Trophoblast cell (in vitro differentiated cells and primary cell): ENCODE data around the gene BRD3.

Source experiments
- DNase-seq, 2 donors: peaks; one replicate each; pipeline ENCODE4 v3.0.0-alpha.2; 2016
- H2AFZ ChIP-seq: 2 replicates; pipeline ENCODE4 v1.6.1; 2013; ENCODE audit warnings: low read length, moderate library complexity, mild to moderate bottlenecking; ENCODE audit not compliant: insufficient read depth, poor library complexity
- H2AK5ac ChIP-seq: 2 replicates; pipeline ENCODE4 v1.6.1; 2013; ENCODE audit warnings: mild to moderate bottlenecking, low read length
- H2BK120ac ChIP-seq: 2 replicates; pipeline ENCODE4 v1.6.1; 2013; ENCODE audit warnings: low read length, mild to moderate bottlenecking, moderate library complexity; ENCODE audit not compliant: insufficient read depth, poor library complexity
- H2BK12ac ChIP-seq: 2 replicates; pipeline ENCODE4 v1.6.1; 2013; ENCODE audit warnings: mild to moderate bottlenecking, low read length, moderate library complexity
- H2BK5ac ChIP-seq: 2 replicates; pipeline ENCODE4 v1.6.1; 2013; ENCODE audit warnings: low read length, low read depth, moderate library complexity, mild to moderate bottlenecking; ENCODE audit not compliant: poor library complexity
- H3K14ac ChIP-seq: 2 replicates; pipeline ENCODE4 v1.6.1; 2013; ENCODE audit warnings: mild to moderate bottlenecking, low read length
- H3K18ac ChIP-seq: 2 replicates; pipeline ENCODE4 v1.6.1; 2013; ENCODE audit warnings: mild to moderate bottlenecking, low read length
- H3K23ac ChIP-seq: 2 replicates; pipeline ENCODE4 v1.6.1; 2013; ENCODE audit warnings: low read length
- H3K27ac ChIP-seq: 2 replicates; pipeline ENCODE4 v1.5.1; 2013; ENCODE audit warnings: low read depth, mild to moderate bottlenecking, inconsistent platforms, low read length, moderate library complexity
- H3K27me3 ChIP-seq: 2 replicates; pipeline ENCODE4 v1.6.1; 2013; ENCODE audit warnings: inconsistent platforms, mild to moderate bottlenecking, low read length, moderate library complexity; ENCODE audit not compliant: insufficient read depth
- H3K36me3 ChIP-seq, 2 experiments: 1 replicate in 1 of 2; 2 replicates in 1 of 2; pipeline ENCODE4 v1.6.1; 2013; ENCODE audit warnings: low read length in 2 of 2, mild to moderate bottlenecking in 2 of 2, moderate library complexity in 1 of 2; ENCODE audit not compliant: insufficient read depth in 2 of 2, control insufficient read depth in 1 of 2
- H3K4ac ChIP-seq: 2 replicates; pipeline ENCODE4 v1.6.1; 2013; ENCODE audit warnings: low read depth, mild to moderate bottlenecking, low read length, moderate library complexity
- H3K4me1 ChIP-seq, 2 experiments: 1 replicate in 1 of 2; 2 replicates in 1 of 2; pipeline ENCODE4 v1.6.1; 2013; ENCODE audit warnings: low read length in 2 of 2, mild to moderate bottlenecking in 2 of 2, moderate library complexity in 1 of 2; ENCODE audit not compliant: insufficient read depth in 2 of 2, control insufficient read depth in 1 of 2
- H3K4me2 ChIP-seq: 2 replicates; pipeline ENCODE4 v1.6.1; 2013; ENCODE audit warnings: inconsistent platforms, mild to moderate bottlenecking, low read length, moderate library complexity
- H3K4me3 ChIP-seq: 2 replicates; pipeline ENCODE4 v1.5.1; 2013; ENCODE audit warnings: mild to moderate bottlenecking, low read depth, low read length, inconsistent platforms
- H3K79me1 ChIP-seq: one replicate; pipeline ENCODE4 v1.6.1; 2013; ENCODE audit warnings: low read length
- H3K79me2 ChIP-seq: 2 replicates; pipeline ENCODE4 v1.6.1; 2013; ENCODE audit warnings: low read length, mild to moderate bottlenecking; ENCODE audit not compliant: control insufficient read depth, insufficient read depth, poor library complexity
- H3K9ac ChIP-seq: 2 replicates; pipeline ENCODE4 v1.6.1; 2013; ENCODE audit warnings: mild to moderate bottlenecking, low read length
- H3K9me3 ChIP-seq: 2 replicates; pipeline ENCODE4 v1.6.1; 2013; ENCODE audit warnings: low read depth, mild to moderate bottlenecking, control low read depth, inconsistent platforms, low read length; ENCODE audit not compliant: insufficient read depth
- H4K12ac ChIP-seq: 2 replicates; pipeline ENCODE4 v1.6.1; 2013; ENCODE audit warnings: low read depth, mild to moderate bottlenecking, low read length, moderate library complexity
- H4K8ac ChIP-seq: 2 replicates; pipeline ENCODE4 v1.6.1; 2013; ENCODE audit warnings: low read depth, mild to moderate bottlenecking, low read length, moderate library complexity
- H4K91ac ChIP-seq: one replicate; pipeline ENCODE4 v1.6.1; 2013; ENCODE audit warnings: low read depth, mild to moderate bottlenecking, low read length, moderate library complexity
- WGBS: extraction: QIAGEN DNeasy Blood & Tissue Kit; methylation state at CpG from one replicate; pipeline ENCODE4 v1.1.7; 2013; ENCODE audit warnings: missing lambda C conversion rate; ENCODE audit not compliant: insufficient read length, insufficient coverage; ENCODE audit errors: extremely low coverage; 5-methylcytosine and 5-hydroxymethylcytosine counted together

The BRD3 gene

DNA sequence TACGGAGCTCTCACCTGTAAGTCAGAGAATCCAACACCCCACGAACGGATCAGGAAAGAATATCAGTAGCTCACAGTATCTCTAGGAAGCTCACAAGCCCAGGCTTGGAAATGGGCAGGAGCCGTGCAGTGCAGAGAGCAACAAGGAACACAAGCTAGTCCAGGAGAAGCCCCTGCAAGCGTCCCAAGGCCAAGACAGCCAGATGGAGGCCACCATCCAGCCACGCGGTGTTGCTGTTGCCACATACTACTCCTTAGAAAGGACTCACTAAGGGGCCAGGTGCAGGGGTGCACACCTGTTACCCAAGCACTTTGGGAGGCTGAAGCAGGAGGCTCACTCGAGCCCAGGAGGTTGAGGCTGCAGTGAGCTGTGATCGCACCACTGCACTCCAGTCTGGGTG lies 60.3 kb downstream of the BRD3 start:
- no peak for DNase-seq
- H3K27ac ChIP-seq: no peak overlapping the region
- no CpG with 5 or more reads among the region's 9 CpGs for WGBS

DNA sequence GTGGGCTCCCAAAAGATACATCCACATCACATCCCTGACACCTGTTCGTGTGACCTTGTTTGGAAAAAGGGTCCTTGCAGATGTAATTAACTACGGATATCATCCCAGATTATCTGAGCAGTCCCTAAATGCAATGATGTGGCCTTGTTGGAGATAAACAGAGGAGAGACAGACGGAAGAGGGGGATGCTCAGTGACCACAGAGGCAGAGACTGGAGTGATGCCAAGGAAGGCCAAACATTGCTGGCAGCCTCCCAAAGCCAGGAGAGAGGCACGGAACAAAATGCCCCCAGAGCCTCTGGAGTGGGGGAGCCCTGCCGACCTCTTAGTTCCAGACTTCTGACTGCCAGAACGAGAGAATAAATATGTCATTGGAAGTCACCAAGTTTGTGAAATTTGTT lies 60.7 kb downstream of the BRD3 start:
- no peaks in the 10 kb centered on the region for H3K36me3 ChIP-seq
- H3K4me3 ChIP-seq: no peak overlapping the region
- H3K79me1 ChIP-seq: no peaks in the 10 kb centered on the region
- H3K27ac ChIP-seq: no peak overlapping the region
- no peak overlapping the region for H2BK12ac ChIP-seq
- no peaks in the 10 kb centered on the region for H3K27me3 ChIP-seq
- no peak overlapping the region for H3K9ac ChIP-seq
- WGBS: no CpG with 5 or more reads among the region's 6 CpGs
- H2AFZ ChIP-seq: no peak overlapping the region
- H3K14ac ChIP-seq: no peak overlapping the region
- no peak overlapping the region for H4K91ac ChIP-seq
- no peak overlapping the region for H3K4ac ChIP-seq
- DNase-seq: no peak
- no peaks in the 10 kb centered on the region for H3K79me2 ChIP-seq
- H2BK5ac ChIP-seq: no peak overlapping the region
- H3K4me1 ChIP-seq: no peaks in the 10 kb centered on the region
- peaks cover 14% of the 10 kb centered on the region for H3K9me3 ChIP-seq
- H2AK5ac ChIP-seq: no peak overlapping the region
- no peak overlapping the region for H3K23ac ChIP-seq
- H4K12ac ChIP-seq: no peak overlapping the region
- no peak overlapping the region for H2BK120ac ChIP-seq
- no peak overlapping the region for H3K18ac ChIP-seq
- no peak overlapping the region for H3K4me2 ChIP-seq
- H4K8ac ChIP-seq: no peak overlapping the region

More for the DNA sequence above, 60.3 kb downstream of the BRD3 start:
- no peaks in the 10 kb centered on the region for H3K36me3 ChIP-seq
- H2BK5ac ChIP-seq: no peak overlapping the region
- H4K8ac ChIP-seq: no peak overlapping the region
- H3K18ac ChIP-seq: no peak overlapping the region
- no peak overlapping the region for H4K12ac ChIP-seq
- H2AK5ac ChIP-seq: no peak overlapping the region
- no peak overlapping the region for H2BK120ac ChIP-seq
- no peak overlapping the region for H3K4me2 ChIP-seq
- no peaks in the 10 kb centered on the region for H3K4me1 ChIP-seq
- H3K27me3 ChIP-seq: no peaks in the 10 kb centered on the region
- H3K9ac ChIP-seq: no peak overlapping the region
- H4K91ac ChIP-seq: no peak overlapping the region
- no peak overlapping the region for H3K14ac ChIP-seq
- no peaks in the 10 kb centered on the region for H3K79me2 ChIP-seq
- no peak overlapping the region for H2AFZ ChIP-seq
- H3K4me3 ChIP-seq: no peak overlapping the region
- no peak overlapping the region for H2BK12ac ChIP-seq
- H3K9me3 ChIP-seq: peaks cover 14% of the 10 kb centered on the region
- H3K79me1 ChIP-seq: no peaks in the 10 kb centered on the region
- H3K23ac ChIP-seq: no peak overlapping the region
- H3K4ac ChIP-seq: no peak overlapping the region

DNA sequence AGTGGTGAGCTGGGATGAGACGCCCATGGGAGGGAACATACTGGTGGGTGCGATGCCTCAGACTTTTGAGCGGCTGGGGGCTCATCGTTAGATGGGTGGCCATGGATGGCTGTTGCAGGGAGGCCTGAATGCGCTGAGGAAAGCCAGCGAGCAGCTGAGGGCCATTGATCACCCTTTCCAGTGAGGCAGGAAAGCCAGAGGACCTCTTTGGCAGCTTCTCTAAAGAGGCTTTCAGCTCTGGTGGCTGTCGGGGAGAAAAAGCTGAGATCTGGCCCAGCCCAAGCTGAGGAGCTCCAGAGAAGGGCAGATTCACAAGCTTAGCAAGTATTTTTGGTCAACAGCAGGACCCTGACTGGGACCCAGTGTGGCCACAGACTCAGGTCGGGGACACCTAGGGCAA lies 62.4 kb downstream of the BRD3 start:
- Histone ChIP-seq H2BK5ac (no peak overlapping the region), H3K9ac (no peak overlapping the region), H3K18ac (no peak overlapping the region), H2BK12ac (no peak overlapping the region), H4K12ac (no peak overlapping the region), H3K4me1 (no peaks in the 10 kb centered on the region), H3K14ac (no peak overlapping the region), H3K9me3 (peaks cover 3% of the 10 kb centered on the region), H3K23ac (no peak overlapping the region), H4K8ac (no peak overlapping the region), H3K4me3 (no peak overlapping the region), H3K4ac (no peak overlapping the region), H3K36me3 (no peaks in the 10 kb centered on the region), H3K79me1 (no peaks in the 10 kb centered on the region), H3K27me3 (no peaks in the 10 kb centered on the region), H3K27ac (no peak overlapping the region), H2AK5ac (no peak overlapping the region), H3K79me2 (no peaks in the 10 kb centered on the region), H3K4me2 (no peak overlapping the region), H2AFZ (no peak overlapping the region), H4K91ac (no peak overlapping the region), H2BK120ac (no peak overlapping the region)
- no peak for DNase-seq
- WGBS: no CpG with 5 or more reads among the region's 8 CpGs

DNA sequence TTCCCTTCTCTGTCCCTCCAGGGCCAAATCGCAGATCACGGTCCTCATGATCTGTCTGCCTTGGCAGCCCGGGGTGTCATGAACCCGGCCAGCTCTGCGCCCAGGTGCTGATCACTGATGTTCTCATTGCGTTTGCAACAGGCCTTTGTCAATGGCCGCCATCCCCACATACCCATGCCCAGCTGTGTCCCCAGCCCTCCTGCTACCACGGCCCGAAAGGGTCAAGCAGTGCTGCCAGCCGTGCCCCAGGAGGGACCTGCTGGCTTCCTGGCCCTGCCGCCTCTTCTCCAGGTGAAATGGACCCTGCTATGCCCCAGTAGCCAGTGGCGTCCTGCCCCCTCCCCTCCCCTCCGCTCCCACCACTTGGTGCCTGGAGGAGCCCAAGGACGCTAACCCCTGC lies 62.9 kb downstream of the BRD3 start:
- H4K8ac ChIP-seq: no peak overlapping the region
- H2BK5ac ChIP-seq: no peak overlapping the region
- H3K27ac ChIP-seq: no peak overlapping the region
- H3K14ac ChIP-seq: no peak overlapping the region
- no CpG with 5 or more reads among the region's 14 CpGs for WGBS
- H3K18ac ChIP-seq: no peak overlapping the region
- no peak overlapping the region for H3K4me2 ChIP-seq
- no peak overlapping the region for H3K4ac ChIP-seq
- no peak overlapping the region for H3K4me3 ChIP-seq
- H3K79me2 ChIP-seq: no peaks in the 10 kb centered on the region
- DNase-seq: no peak
- no peaks in the 10 kb centered on the region for H3K36me3 ChIP-seq
- no peaks in the 10 kb centered on the region for H3K27me3 ChIP-seq
- H2AFZ ChIP-seq: no peak overlapping the region
- H3K9ac ChIP-seq: no peak overlapping the region
- H4K12ac ChIP-seq: no peak overlapping the region
- H3K4me1 ChIP-seq: no peaks in the 10 kb centered on the region
- H3K79me1 ChIP-seq: no peaks in the 10 kb centered on the region
- H3K23ac ChIP-seq: no peak overlapping the region
- H4K91ac ChIP-seq: no peak overlapping the region
- H2BK12ac ChIP-seq: no peak overlapping the region
- H2AK5ac ChIP-seq: no peak overlapping the region
- peaks cover 3% of the 10 kb centered on the region for H3K9me3 ChIP-seq
- no peak overlapping the region for H2BK120ac ChIP-seq
